T-cell (primary cell): ENCODE measurements around the gene FOXE1. TPM values are rescaled to one million over a fixed set of nuclear protein-coding genes. Genes with fewer than 3 reads are reported as not detected.

Source experiments
- ATAC-seq, 4 experiments: fragments of 200-7000 bp in 3 of 4; fragments of 150-1000 bp in 1 of 4; cut with Tn5 transposase; replicated peaks in 1 of 4; 1 replicate in 3 of 4; 2 replicates in 1 of 4; pipeline ENCODE4 v1.10.0; 2021; ENCODE audit warnings: moderate library complexity in 3 of 4, mild to moderate bottlenecking in 2 of 4, moderate number of reproducible peaks in 1 of 4
- CTCF ChIA-PET, 2 donors: fragments of 300-600 bp; sonication (Branson Sonifier 250); formaldehyde crosslinking; loops; one replicate each; lab custom pipeline; 2022; ENCODE audit warnings: antibody characterized with exemption in 2 of 2; lab: Charles Lee
- POLR2A ChIA-PET, 2 donors: fragments of 300-600 bp; sonication (Branson Sonifier 250); formaldehyde crosslinking; loops; one replicate each; lab custom pipeline; 2022; ENCODE audit warnings: antibody characterized with exemption in 2 of 2; lab: Charles Lee
- DNase-seq, 35 experiments: peaks; one replicate each; pipeline versions ENCODE4 v3.0.0 to v3.0.0-alpha.2; 2013 to 2023
- H3K27ac ChIP-seq: one replicate; pipeline ENCODE4 v1.5.1; 2013; ENCODE audit warnings: low read length
- H3K27me3 ChIP-seq, 2 experiments: replicated peaks in 1 of 2; 1 replicate in 1 of 2; 2 replicates in 1 of 2; pipeline versions ENCODE4 v1.6.1 to v1.7.0; 2013; ENCODE audit warnings: low read length in 1 of 2, mixed read lengths in 1 of 2; ENCODE audit not compliant: control insufficient read depth in 2 of 2, insufficient read depth in 2 of 2; ENCODE audit errors: extremely low read depth in 1 of 2
- H3K36me3 ChIP-seq, 2 donors: 1 replicate in 1 of 2; 2 replicates in 1 of 2; pipeline versions ENCODE4 v1.6.1 to v1.7.0; 2013; ENCODE audit warnings: low read length in 1 of 2; ENCODE audit not compliant: control insufficient read depth in 2 of 2, insufficient read depth in 1 of 2; ENCODE audit errors: extremely low read depth in 1 of 2
- H3K4me1 ChIP-seq, 2 experiments: 1 replicate in 1 of 2; 2 replicates in 1 of 2; pipeline versions ENCODE4 v1.6.1 to v1.7.0; 2013; ENCODE audit warnings: low read length in 2 of 2, mixed read lengths in 1 of 2; ENCODE audit not compliant: insufficient read depth in 2 of 2, control insufficient read depth in 1 of 2; ENCODE audit errors: extremely low read depth in 1 of 2
- H3K4me3 ChIP-seq, 2 donors: 1 replicate in 1 of 2; 2 replicates in 1 of 2; pipeline versions ENCODE4 v1.5.1 to v1.7.0; 2013; ENCODE audit warnings: mild to moderate bottlenecking in 2 of 2, low read length in 1 of 2, moderate library complexity in 1 of 2; ENCODE audit not compliant: control insufficient read depth in 1 of 2; ENCODE audit errors: extremely low read depth in 1 of 2
- H3K9me3 ChIP-seq: 2 replicates; pipeline ENCODE4 v1.7.0; 2013
- H3K27ac Mint-ChIP-seq, 2 donors: one replicate each; pipeline ENCODE4 v1.8.0; 2020 to 2021; ENCODE audit warnings: mild to moderate bottlenecking in 2 of 2, mixed read lengths in 2 of 2
- H3K27me3 Mint-ChIP-seq, 2 donors: one replicate each; pipeline ENCODE4 v1.8.0; 2021 to 2022; ENCODE audit warnings: mixed read lengths in 2 of 2
- H3K36me3 Mint-ChIP-seq: one replicate; pipeline ENCODE4 v1.8.0; 2021; ENCODE audit warnings: mixed read lengths
- H3K4me1 Mint-ChIP-seq, 3 donors: one replicate each; pipeline ENCODE4 v1.8.0; 2020 to 2022; ENCODE audit warnings: mixed read lengths in 3 of 3, mild to moderate bottlenecking in 1 of 3
- H3K4me3 Mint-ChIP-seq, 3 donors: one replicate each; pipeline ENCODE4 v1.8.0; 2020 to 2022; ENCODE audit warnings: mild to moderate bottlenecking in 3 of 3, mixed read lengths in 3 of 3, moderate library complexity in 3 of 3
- H3K9me3 Mint-ChIP-seq, 3 donors: one replicate each; pipeline ENCODE4 v1.8.0; 2020 to 2022; ENCODE audit warnings: mixed read lengths in 3 of 3
- WGBS: methylation state at CpG from one replicate; pipeline ENCODE4 v1.1.5; 2013; ENCODE audit warnings: missing lambda C conversion rate; ENCODE audit not compliant: insufficient coverage; 5-methylcytosine and 5-hydroxymethylcytosine counted together
- total RNA-seq, 35 experiments: library from RNA in 6 of 35; stranded (reverse) in 6 of 35; fragments of 120-200 nt in 1 of 35; gene quantifications; one replicate each; pipeline versions ENCODE4 v1.2.1 to v1.2.4 and lab custom pipeline; 2013 to 2026

FOXE1 gene
- total RNA-seq (under 1 TPM in 4 of 5 donors, not detected in 1; 0.06 to 0.14 (median 0.11) TPM), total RNA-seq (lab: John Stamatoyannopoulos, UW) (0 to 0.25 (median 0.05) reads per million in 29 experiments)
- 0.04 TPM for total RNA-seq (2013)

DNA sequence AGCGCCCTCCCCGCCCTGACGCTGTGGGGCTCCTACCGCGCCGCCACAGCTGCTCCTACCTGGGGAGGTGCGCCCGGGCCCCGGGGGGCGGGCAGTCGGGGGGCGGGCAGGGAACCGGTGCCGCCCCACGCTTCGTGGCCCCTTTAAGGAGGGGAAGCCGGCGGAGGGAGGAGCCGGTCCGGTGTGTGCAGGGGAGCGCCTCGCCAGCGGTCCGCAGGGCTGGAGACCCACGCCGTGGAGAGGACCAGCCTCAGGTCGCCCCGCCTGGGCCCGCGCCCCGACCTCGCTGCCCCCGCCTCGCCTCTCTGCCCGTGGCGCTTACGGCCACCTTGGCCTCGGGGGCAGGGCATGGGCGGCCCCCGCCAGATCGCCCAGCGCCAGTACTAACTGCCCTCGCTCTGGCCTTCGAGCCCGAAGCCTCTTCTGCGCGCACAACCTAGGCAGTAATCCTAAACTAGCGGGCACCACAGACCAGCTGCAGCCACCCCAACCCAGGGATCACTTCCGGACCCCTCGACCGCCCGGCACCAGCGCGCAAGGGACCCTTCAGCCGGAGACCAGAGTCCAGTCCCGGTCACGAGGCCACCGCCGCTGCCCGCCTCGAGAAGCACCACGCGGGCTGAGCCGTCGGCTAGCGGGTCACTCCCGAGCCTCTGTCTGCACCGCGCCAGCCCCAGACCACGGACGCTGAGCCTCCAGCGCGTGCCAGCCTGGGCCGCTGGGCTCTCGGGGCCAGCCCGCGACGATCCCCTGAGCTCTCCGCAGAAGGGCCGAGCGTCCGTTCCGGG is at the start of gene FOXE1:
TSS of gene FOXE1 (plus strand) at position 171 of the 788 bp plus-strand sequence. CDS start 689 bp downstream, outside the sequence.
- Mint-ChIP-seq H3K27me3 (peaks cover 61 to 80% of the 10 kb centered on the region in 2 donors), H3K9me3 (no peaks in the 10 kb centered on the region), H3K4me3 (peak within 1 kb of the TSS; percentile 81 to 85 (median 84)), H3K27ac (peak within 1 kb of the TSS in 1 of 2 donors; percentile 74), H3K36me3 (no peaks in the 10 kb centered on the region), H3K4me1 (peaks cover 19 to 49% (median 38%) of the 10 kb centered on the region in 3 donors)
- Histone ChIP-seq H3K27me3 (peaks cover 41 to 79% of the 10 kb centered on the region in 2 experiments), H3K36me3 (no peaks in the 10 kb centered on the region), H3K9me3 (no peaks in the 10 kb centered on the region), H3K4me3 (peak within 1 kb of the TSS; percentile 51 to 53), H3K4me1 (peaks cover 0 to 54% of the 10 kb centered on the region in 2 experiments), H3K27ac (no peak within 1 kb of the TSS)
- 3% methylated on average over 76 of the region's 83 CpGs for WGBS
- ATAC-seq (peak; percentile 11 to 33 (median 18)), DNase-seq (no peak)
- ChIA-PET CTCF (interaction anchor here (0.6 to 1.3 kb wide), 2 partner anchors 8 to 69 kb away, joined by 3 to 8 read pairs; partner anchors contain the start of gene TRMO (in 1 of the 2)), POLR2A (interaction anchor here in 1 of 2 donors (0.6 to 0.7 kb wide), 2 partner anchors 68 to 1674 kb away, joined by 4 read pairs; no protein-coding TSS in a partner anchor)

DNA sequence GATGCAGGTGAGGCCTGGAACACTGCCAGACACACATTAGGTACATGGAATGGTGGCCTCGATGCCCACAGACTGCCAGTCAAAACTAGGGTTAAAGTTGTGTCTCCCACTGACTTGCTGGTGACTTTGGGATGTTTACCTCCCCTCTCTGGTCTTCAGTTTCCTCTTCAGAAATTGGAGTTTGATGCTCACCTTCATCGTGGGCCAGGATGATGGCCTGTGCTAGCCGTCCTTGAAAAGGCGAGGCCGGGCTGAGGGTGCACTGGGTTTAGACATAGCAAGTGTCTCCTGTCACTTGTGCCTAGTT is 49.0 kb upstream of the FOXE1 start:
- ChIA-PET CTCF (no interaction called here), POLR2A (no interaction called here)
- H3K4me1 Mint-ChIP-seq: peaks cover 5 to 20% (median 10%) of the 10 kb centered on the region in 3 donors
- H3K36me3 Mint-ChIP-seq: no peaks in the 10 kb centered on the region
- no peak overlapping the region for H3K27ac ChIP-seq
- H3K4me3 ChIP-seq: peak overlapping the region; percentile 28 to 46
- H3K27ac Mint-ChIP-seq: peak overlapping the region; percentile 73
- ATAC-seq: no peak
- WGBS: 87% methylated on average over 5 of the region's 5 CpGs
- peaks cover 15 to 18% of the 10 kb centered on the region in 2 experiments for H3K27me3 ChIP-seq
- H3K27me3 Mint-ChIP-seq: peaks cover 15 to 21% of the 10 kb centered on the region in 2 donors
- no peaks in the 10 kb centered on the region for H3K9me3 ChIP-seq
- DNase-seq: no peak
- H3K36me3 ChIP-seq: no peaks in the 10 kb centered on the region
- no peaks in the 10 kb centered on the region for H3K9me3 Mint-ChIP-seq
- H3K4me1 ChIP-seq: peaks cover 0 to 12% of the 10 kb centered on the region in 2 experiments
- H3K4me3 Mint-ChIP-seq: peak overlapping the region; percentile 75 to 81 (median 80)

GRCh38 chr9:97806721-97807120 is 46.3 kb upstream of the FOXE1 start:
- H3K4me3 ChIP-seq: no peak overlapping the region
- Mint-ChIP-seq H3K27me3 (peaks cover 15 to 18% of the 10 kb centered on the region in 2 donors), H3K4me3 (no peak overlapping the region), H3K9me3 (no peaks in the 10 kb centered on the region), H3K36me3 (no peaks in the 10 kb centered on the region), H3K27ac (no peak overlapping the region), H3K4me1 (peaks cover 5 to 20% (median 10%) of the 10 kb centered on the region in 3 donors)
- H3K36me3 ChIP-seq: no peaks in the 10 kb centered on the region
- peaks cover 0 to 12% of the 10 kb centered on the region in 2 experiments for H3K4me1 ChIP-seq
- CTCF ChIA-PET: no interaction called here
- H3K27me3 ChIP-seq: peaks cover 13 to 22% of the 10 kb centered on the region in 2 experiments
- WGBS: no CpG with 5 or more reads among the region's 2 CpGs
- no peaks in the 10 kb centered on the region for H3K9me3 ChIP-seq
- no peak overlapping the region for H3K27ac ChIP-seq
- DNase-seq (no peak), ATAC-seq (no peak)
- POLR2A ChIA-PET: no interaction called here

DNA sequence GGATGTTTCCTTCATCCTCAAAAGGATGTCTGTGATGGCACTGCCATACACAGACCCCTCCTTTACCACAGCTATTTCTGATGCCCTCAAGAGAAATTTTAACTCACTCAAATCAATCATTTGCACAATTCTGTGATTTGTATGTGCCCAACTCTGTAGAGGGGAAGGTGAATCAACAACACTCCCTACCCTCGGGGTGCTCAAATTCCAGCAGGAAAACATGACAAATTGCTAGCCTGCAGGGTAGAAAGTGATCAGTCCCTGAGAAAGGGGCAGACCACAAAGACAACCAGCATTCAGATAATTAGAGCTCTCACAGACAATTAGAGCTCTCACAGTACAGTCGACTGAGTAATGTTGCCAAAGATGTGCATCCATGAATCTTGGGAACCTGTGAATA is 45.3 kb upstream of the FOXE1 start:
- POLR2A ChIA-PET: no interaction called here
- Histone ChIP-seq H3K4me1 (peaks cover 0 to 12% of the 10 kb centered on the region in 2 experiments), H3K4me3 (no peak overlapping the region), H3K27ac (no peak overlapping the region), H3K9me3 (no peaks in the 10 kb centered on the region), H3K27me3 (peaks cover 13 to 22% of the 10 kb centered on the region in 2 experiments), H3K36me3 (no peaks in the 10 kb centered on the region)
- Mint-ChIP-seq H3K4me3 (no peak overlapping the region), H3K9me3 (peaks cover 0 to 7% (median 0%) of the 10 kb centered on the region in 3 donors), H3K4me1 (peaks cover 5 to 14% (median 7%) of the 10 kb centered on the region in 3 donors), H3K36me3 (no peaks in the 10 kb centered on the region), H3K27ac (no peak overlapping the region), H3K27me3 (peaks cover 15 to 18% of the 10 kb centered on the region in 2 donors)
- DNase-seq (no peak), ATAC-seq (no peak)
- WGBS: no CpG with 5 or more reads among the region's 2 CpGs
- CTCF ChIA-PET: no interaction called here

DNA sequence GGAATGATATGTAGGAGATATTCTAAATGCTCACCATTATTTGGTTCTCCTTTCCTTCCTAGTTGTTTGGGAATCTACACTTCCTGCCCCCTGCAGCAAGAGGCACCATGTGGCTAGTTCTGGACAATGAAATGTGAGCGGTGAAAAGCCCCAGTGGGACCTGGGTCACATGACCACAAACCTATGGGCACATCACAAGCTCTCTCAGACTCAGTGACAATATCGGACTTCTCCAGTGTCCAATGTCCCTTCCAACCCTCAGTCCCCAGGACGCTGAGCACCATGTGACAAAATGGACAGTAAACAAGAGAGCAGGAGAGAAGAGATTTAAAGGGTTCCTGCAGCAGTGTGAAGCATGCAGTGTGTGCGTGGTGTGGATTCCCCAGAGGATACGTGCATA is 44.6 kb upstream of the FOXE1 start:
- peaks cover 0 to 12% (median 2%) of the 10 kb centered on the region in 3 donors for H3K9me3 Mint-ChIP-seq
- H3K27me3 Mint-ChIP-seq: peaks cover 15 to 18% of the 10 kb centered on the region in 2 donors
- no peak overlapping the region for H3K27ac Mint-ChIP-seq
- no peaks in the 10 kb centered on the region for H3K36me3 Mint-ChIP-seq
- no peak overlapping the region for H3K4me3 Mint-ChIP-seq
- ChIA-PET CTCF (no interaction called here), POLR2A (interaction anchor here in 1 of 2 donors (0.7 kb wide), 1 partner anchor 1017 kb away, joined by 10 read pairs; no protein-coding TSS in a partner anchor)
- no peak for ATAC-seq
- peaks cover 0 to 7% of the 10 kb centered on the region in 2 experiments for H3K4me1 ChIP-seq
- H3K4me3 ChIP-seq: no peak overlapping the region
- peaks cover 13 to 22% of the 10 kb centered on the region in 2 experiments for H3K27me3 ChIP-seq
- H3K4me1 Mint-ChIP-seq: peaks cover 5 to 6% (median 5%) of the 10 kb centered on the region in 3 donors
- no peaks in the 10 kb centered on the region for H3K36me3 ChIP-seq
- DNase-seq: no peak
- no peak overlapping the region for H3K27ac ChIP-seq
- no peaks in the 10 kb centered on the region for H3K9me3 ChIP-seq
- no CpG with 5 or more reads among the region's 5 CpGs for WGBS

DNA sequence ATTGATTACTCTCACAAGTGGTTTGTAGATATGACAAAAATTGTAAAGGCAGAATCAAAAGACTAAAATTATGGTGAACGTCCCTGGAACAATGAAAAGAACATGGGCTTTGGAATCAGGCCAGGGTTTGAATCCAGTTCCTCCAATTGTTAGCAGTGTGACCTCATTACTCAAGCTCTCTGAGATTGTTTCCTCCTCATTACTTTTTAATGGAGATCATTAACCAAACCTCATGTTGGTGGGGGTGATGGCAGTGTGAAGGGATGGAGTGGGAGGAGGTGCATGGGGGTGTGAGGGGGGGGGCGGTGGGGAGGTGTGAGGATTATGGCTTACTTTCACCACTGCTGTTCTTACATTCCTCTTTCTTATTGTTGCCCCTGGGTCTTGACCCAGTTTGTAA is 44.1 kb upstream of the FOXE1 start:
- Histone ChIP-seq H3K27ac (no peak overlapping the region), H3K36me3 (no peaks in the 10 kb centered on the region), H3K4me1 (peaks cover 0 to 3% of the 10 kb centered on the region in 2 experiments), H3K9me3 (no peaks in the 10 kb centered on the region), H3K27me3 (peaks cover 13 to 18% of the 10 kb centered on the region in 2 experiments), H3K4me3 (no peak overlapping the region)
- ATAC-seq: no peak
- no peaks in the 10 kb centered on the region for H3K36me3 Mint-ChIP-seq
- peaks cover 0 to 13% (median 2%) of the 10 kb centered on the region in 3 donors for H3K9me3 Mint-ChIP-seq
- WGBS: no CpG with 5 or more reads among the region's 2 CpGs
- no peak for DNase-seq
- ChIA-PET CTCF (no interaction called here), POLR2A (interaction anchor here in 1 of 2 donors (0.7 kb wide), 1 partner anchor 1017 kb away, joined by 10 read pairs; no protein-coding TSS in a partner anchor)
- H3K4me3 Mint-ChIP-seq: no peak overlapping the region
- H3K27me3 Mint-ChIP-seq: peaks cover 15 to 18% of the 10 kb centered on the region in 2 donors
- H3K4me1 Mint-ChIP-seq: peaks cover 2 to 4% (median 3%) of the 10 kb centered on the region in 3 donors
- H3K27ac Mint-ChIP-seq: no peak overlapping the region
